ENCODE data around the gene KRTAP12-2. TPM values are rescaled to one million over a fixed set of nuclear protein-coding genes. Genes with fewer than 3 reads are reported as not detected.

The KRTAP12-2 gene
- total and polyA plus RNA-seq, 4 donors: not detected

- no peak overlapping the region for H3K9ac ChIP-seq (ENCODE audit: low read depth in 1 of 2, low read length in 2 of 2)
- DNase-seq (ENCODE audit: low spot score): no peak
- no peaks in the 10 kb centered on the region for H3K9me3 ChIP-seq (ENCODE audit: control insufficient read depth in 4 of 4, low read length in 3 of 4)
- H3K4me1 ChIP-seq (ENCODE audit: control insufficient read depth in 4 of 4, insufficient read depth in 4 of 4, low read length in 3 of 4): peaks cover 0 to 11% (median 6%) of the 10 kb centered on the region in 4 donors
- no peaks in the 10 kb centered on the region for H3K36me3 ChIP-seq (ENCODE audit: control insufficient read depth in 4 of 4, insufficient read depth in 3 of 4, low read depth in 1 of 4, low read length in 3 of 4)
- no peak overlapping the region for H3K27ac ChIP-seq (ENCODE audit: low read depth in 1 of 2, low read length in 2 of 2)
- H3K27me3 ChIP-seq (ENCODE audit: control insufficient read depth in 4 of 4, insufficient read depth in 4 of 4, low read length in 3 of 4): peaks cover 0 to 37% (median 10%) of the 10 kb centered on the region in 4 donors
- H3K4me3 ChIP-seq (ENCODE audit: low read depth in 1 of 3, low read length in 3 of 3): no peak overlapping the region
- WGBS: 42% methylated on average over 9 of the region's 9 CpGs
- TF ChIP-seq MAX (IDR thresholded peaks at IDR 0.05) (no peak), HNF4G (IDR thresholded peaks at IDR 0.05) (no peak), RAD21 (IDR thresholded peaks at IDR 0.05) (no peak), FOXA2 (IDR thresholded peaks at IDR 0.05) (no peak), RXRA (IDR thresholded peaks at IDR 0.05) (no peak), SP1 (IDR thresholded peaks at IDR 0.05) (no peak), ATF3 (IDR thresholded peaks at IDR 0.05) (no peak), ZBTB33 (IDR thresholded peaks at IDR 0.05) (no peak), EGR1 (IDR thresholded peaks at IDR 0.05; ENCODE audit: low read depth in 2 of 2) (no peak), JUND (IDR thresholded peaks at IDR 0.05) (no peak), GABPA (IDR thresholded peaks at IDR 0.05 in 1 of 2, conservative IDR thresholded peaks at IDR 0.05 in 1 of 2) (no peak), FOXA1 (IDR thresholded peaks at IDR 0.05) (no peak), YY1 (IDR thresholded peaks at IDR 0.05) (no peak), HNF4A (conservative IDR thresholded peaks at IDR 0.05) (no peak)
Observed at GRCh38 chr21:44713130-44713529, 46.4 kb upstream of the KRTAP12-2 start.

- DNase-seq (ENCODE audit: low spot score): peak; percentile 16
- TF ChIP-seq NR2F2 (IDR thresholded peaks at IDR 0.05) (no peak), FOXA1 (IDR thresholded peaks at IDR 0.05) (no peak), MAX (IDR thresholded peaks at IDR 0.05) (no peak), TAF1 (conservative IDR thresholded peaks at IDR 0.05) (no peak), EGR1 (IDR thresholded peaks at IDR 0.05; ENCODE audit: low read depth in 2 of 2) (no peak), CTCF (IDR thresholded peaks at IDR 0.05; ENCODE audit: low read depth, low read length, missing input control) (no peak), JUND (IDR thresholded peaks at IDR 0.05) (no peak)
- Histone ChIP-seq H3K27me3 (ENCODE audit: control insufficient read depth in 4 of 4, insufficient read depth in 4 of 4, low read length in 3 of 4) (peaks cover 0 to 40% (median 10%) of the 10 kb centered on the region in 4 donors), H3K9ac (ENCODE audit: low read depth in 1 of 2, low read length in 2 of 2) (no peak overlapping the region), H3K36me3 (ENCODE audit: control insufficient read depth in 4 of 4, insufficient read depth in 3 of 4, low read depth in 1 of 4, low read length in 3 of 4) (no peaks in the 10 kb centered on the region), H3K4me3 (ENCODE audit: low read depth in 1 of 3, low read length in 3 of 3) (no peak overlapping the region), H3K9me3 (ENCODE audit: control insufficient read depth in 4 of 4, low read length in 3 of 4) (no peaks in the 10 kb centered on the region), H3K27ac (ENCODE audit: low read depth in 1 of 2, low read length in 2 of 2) (no peak overlapping the region), H3K4me1 (ENCODE audit: control insufficient read depth in 4 of 4, insufficient read depth in 4 of 4, low read length in 3 of 4) (peaks cover 0 to 11% (median 6%) of the 10 kb centered on the region in 4 donors)
- WGBS: 13% methylated on average over 22 of the region's 22 CpGs
Observed at GRCh38 chr21:44712203-44713028, 45.7 kb upstream of the KRTAP12-2 start.

All from liver (tissue), 9 donors.